GM19463 (cell line): ENCODE results near the gene C3AR1.
A peak's percentile ranks its signal among the peaks of the same experiment; 100 is the strongest.

Experiments
- ATAC-seq: cut with Tn5 transposase; IDR thresholded peaks from one replicate; pipeline ENCODE4 v1.9.1; 2021; ENCODE audit warnings: mild to moderate bottlenecking, moderate library complexity; ENCODE audit not compliant: unreplicated experiment

Gene C3AR1

DNA sequence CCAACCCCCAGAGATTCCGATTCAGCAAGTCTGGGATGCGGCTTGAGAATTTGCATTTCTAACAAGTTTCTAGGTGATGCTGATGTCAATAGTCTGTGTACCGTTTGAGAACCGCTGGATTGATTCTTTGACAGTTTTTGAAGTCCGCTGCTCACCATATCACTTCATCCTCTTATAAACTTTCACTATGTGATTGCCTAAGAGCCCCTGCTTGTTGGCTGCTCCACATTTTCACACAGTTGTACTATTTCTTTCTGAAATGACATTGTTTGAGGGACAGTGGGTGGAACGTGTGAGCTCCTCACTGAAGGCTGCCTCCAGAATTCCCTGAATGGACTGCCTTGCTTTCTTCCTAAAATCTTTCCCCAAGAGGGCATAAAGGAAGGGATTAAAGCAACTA, 7.7 kb downstream of the C3AR1 start:
- ATAC-seq = no peak

DNA sequence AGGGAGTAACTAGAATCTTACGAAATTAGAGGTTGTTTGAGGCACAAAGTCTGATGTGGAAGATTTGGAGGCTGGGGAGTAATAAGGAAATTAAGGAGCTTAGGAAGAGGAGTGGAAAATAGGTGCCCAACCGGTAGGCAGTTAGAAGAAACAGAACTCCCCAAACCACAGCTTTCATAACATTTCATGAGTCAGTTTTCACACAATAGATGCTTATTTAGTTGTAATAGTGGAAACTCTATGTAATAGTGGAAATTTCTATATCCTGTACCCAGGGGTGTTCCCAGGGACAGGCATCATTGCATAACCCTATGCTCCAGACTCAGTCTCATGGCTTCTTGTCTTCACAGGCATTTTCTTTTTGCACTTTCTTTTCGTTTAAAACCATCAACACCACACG, 8.3 kb downstream of the C3AR1 start:
- ATAC-seq = no peak

DNA sequence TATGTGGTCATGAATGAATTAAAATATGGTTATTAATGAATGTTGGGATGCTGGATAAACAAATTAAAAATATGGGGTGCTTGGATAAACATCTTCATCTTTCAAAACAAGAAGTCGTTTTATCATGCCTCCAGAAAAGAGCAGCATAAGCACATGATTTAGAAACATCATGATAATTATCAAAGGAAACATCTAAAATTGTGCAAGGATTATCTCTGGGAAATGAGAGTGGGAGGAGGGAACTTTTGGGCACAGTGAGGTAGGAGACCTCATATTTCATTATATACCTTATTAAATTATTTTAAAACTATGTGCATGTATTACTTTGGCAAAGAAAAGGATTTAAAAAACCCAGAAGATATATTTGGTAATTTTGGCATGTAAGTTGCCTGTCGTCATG, 8.9 kb downstream of the C3AR1 start:
- ATAC-seq = no peak

DNA sequence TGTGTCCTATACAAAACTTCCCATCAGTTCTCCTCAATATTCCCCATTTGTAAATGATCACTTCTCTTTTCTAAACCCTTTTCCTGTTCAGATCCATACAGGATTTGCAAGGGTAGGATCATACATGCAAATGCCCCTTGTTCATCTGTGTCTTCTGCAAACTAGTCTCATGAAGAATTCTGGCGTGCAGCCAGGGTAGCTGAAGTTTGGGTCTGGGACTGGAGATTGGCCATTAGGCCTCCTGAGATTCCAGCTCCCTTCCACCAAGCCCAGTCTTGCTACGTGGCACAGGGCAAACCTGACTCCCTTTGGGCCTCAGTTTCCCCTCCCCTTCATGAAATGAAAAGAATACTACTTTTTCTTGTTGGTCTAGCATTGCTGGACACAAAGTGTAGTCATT, 11.3 kb downstream of the C3AR1 start:
- ATAC-seq = no peak

DNA sequence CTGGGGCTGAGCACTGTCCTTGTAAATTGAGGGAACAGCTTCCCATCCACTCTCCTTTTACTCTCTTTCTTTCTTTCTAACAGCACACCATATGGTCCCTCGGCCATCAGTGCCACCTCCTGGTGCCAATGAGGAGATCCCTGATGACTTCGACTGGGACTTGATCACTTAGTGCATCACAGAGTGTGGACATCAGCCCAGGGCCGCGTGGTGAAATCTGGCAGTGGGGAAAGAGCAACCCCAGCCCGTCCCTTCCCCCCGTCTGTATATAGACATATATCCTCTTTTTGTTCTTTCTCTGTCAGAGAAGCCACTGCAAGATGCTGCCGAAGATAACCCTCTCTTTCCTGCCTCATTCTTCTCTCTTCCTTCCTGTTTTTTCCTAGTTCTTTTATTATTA, 13.5 kb downstream of the C3AR1 start:
- no peak for ATAC-seq

DNA sequence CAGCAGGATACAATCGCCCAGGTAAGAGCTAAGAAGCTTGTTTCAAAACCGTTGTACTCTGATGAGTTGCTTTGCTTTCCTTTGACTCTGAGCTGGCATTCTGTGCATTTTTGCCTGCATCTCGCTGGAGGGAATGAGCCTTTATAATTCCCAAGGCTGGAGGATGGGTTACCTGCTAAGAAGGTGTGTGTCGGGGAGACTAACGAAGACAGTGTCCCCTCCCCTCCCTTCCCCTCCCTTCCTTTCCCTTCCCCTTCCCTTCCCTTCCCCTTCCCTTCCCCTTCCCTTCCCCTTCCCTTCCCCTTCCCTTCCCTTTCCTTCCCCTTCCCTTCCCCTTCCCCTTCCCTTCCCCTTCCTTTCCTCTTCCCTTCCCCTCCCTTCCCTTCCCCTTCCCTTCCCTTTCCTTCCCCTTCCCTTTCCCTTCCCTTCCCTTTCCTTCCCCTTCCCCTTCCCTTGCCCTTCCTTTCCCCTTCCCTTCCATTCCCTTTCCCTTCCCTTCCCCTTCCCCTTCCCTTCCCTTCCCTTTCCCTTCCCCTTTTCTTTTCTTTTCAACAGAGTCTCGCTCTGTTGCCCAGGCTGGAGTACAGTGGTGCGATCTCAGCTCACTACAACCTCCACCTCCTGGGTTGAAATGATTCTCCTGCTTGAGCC, 15.4 kb downstream of the C3AR1 start:
- no peak for ATAC-seq

DNA sequence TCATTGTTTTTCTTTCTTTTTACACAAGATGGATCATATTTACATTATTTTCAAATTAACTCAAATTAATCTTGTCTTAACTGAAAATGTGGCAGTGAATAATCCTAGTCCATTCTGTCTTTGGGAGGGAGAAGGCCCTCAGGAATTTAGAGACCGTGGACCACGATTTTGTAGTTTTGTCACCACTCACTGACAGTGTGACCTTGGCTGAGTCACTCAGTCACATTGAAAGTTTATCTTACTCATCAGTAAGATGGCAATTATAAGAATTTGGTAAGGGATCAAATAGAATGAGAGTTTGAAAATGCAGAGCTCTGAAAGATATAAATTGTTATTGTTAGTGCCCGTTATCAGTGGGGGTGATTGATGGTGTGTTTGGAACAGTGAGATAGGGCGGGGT, 17.3 kb downstream of the C3AR1 start:
- no peak for ATAC-seq

DNA sequence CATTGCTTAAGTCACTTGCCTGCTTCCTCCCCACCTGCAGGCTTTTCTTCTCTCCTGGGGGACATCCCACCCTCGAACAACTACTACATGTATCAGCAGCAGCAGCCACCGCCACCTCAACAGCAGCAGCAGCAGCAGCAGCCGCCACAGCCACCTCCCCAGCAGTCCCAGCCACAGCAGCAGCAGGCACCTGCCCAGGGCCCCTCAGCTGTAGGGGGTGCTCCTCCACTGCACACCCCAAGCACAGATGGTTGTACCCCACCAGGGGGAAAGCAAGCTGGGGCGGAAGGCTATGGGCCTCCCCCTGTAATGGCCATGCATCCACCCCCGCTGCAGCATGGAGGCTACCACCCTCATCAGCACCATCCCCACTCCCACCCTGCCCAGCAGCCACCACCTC, 18.3 kb downstream of the C3AR1 start:
- no peak for ATAC-seq

DNA sequence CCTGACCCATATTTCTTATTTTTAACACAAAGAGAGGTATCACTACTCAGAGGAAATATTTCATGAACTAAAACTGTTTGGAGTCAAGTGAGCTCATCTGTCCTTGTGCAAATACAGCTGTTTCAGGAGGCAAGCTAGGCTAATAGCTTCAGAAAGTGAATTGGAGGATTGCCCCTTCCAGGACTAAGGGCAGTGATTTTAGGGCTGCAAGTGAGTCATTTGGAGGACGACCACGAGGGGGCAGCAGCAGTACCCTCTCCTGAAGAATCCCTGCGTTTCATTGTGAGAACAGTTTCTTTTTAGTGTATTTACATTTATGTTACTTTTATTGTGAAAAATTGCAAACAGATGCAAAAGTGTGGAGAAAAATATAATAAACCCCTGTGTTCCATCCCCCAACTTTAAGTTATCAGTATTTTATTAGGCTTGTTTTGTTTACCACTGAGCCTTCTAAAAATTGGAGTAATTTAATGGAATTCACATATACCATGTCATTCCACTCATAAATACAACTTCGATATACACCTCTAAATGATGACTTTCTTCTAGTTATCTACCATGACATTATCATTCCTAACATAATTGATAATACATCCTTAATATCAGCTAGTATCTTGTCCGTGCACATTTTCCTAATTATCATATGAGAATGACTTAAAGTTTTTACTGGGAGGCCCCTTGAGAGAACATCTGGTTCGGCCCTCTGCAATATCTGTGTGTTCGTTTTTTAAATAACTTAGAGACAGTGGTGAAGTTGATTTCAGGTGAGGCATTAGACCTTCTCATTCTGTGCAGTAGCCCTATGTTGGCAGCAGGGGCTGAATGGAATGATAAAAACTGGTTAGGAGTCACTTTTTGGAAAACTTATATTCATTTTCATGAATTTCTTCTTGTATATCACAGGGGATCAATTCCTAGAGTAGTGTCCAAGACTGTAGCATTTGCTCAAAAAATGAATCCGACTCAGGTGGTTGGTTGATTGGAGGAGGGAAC, 19.9 kb downstream of the C3AR1 start:
- ATAC-seq = no peak

DNA sequence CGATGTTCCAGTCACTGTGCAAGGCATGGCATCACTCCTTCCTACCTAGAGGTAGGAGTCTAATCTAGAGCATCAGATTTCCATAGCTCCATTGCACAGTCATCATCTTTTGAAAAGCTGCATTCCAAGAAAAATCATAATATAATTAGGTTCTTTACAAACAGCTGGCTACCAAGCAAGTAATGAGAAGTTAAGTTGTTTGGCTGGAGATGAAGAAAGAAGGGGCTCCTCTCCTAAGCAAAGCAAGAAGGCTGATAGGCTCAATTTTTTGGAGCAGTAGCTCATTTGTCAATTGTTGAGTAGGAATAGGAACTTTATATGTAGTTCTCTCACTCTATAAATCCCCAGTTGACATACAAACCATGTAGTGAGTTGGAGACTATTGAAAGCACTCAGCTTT, 25.4 kb downstream of the C3AR1 start:
- ATAC-seq = no peak

DNA sequence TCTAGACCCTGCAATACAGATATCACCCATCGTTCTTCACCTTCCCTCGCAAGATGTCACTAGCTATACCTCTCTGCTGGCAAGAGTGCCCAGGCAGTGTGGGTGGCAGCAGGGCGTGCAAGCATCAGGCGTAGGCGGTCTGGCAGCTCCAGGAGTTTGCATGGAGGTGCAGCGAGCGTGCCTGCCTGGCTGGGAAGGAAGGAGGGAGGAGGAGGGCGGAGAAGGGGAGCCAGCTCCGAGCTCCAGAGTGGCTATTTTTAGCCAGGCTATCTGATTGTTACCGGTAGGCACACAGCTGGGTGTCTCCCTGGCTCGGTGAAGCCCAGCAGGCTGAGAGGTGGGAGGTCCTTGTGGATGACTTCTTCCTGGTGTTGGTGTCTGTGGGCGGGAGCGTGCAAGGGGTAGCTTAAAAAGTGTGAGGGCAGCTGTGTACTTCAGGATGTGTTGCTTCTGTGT, 27.5 kb downstream of the C3AR1 start:
- ATAC-seq = no peak

DNA sequence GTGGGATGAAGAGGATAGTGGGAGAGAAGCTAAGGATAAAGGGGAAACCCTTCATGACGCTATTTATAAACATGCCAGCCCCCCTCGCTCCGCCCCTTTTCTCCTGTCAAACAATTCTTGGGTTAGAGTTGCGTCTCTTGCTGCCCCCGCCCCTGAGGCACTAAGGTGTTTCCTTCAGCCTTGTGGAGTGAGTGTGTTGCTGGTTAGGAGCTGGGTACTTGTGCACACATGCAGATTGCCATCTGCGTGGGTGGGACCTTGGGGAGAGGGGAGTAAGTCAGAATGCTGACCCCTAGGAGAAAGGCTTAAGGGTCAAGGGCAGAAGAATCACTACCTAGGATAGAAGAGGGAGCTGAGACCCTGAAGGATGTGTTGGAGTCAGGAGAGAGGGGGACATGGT, 28.2 kb downstream of the C3AR1 start:
- no peak for ATAC-seq

DNA sequence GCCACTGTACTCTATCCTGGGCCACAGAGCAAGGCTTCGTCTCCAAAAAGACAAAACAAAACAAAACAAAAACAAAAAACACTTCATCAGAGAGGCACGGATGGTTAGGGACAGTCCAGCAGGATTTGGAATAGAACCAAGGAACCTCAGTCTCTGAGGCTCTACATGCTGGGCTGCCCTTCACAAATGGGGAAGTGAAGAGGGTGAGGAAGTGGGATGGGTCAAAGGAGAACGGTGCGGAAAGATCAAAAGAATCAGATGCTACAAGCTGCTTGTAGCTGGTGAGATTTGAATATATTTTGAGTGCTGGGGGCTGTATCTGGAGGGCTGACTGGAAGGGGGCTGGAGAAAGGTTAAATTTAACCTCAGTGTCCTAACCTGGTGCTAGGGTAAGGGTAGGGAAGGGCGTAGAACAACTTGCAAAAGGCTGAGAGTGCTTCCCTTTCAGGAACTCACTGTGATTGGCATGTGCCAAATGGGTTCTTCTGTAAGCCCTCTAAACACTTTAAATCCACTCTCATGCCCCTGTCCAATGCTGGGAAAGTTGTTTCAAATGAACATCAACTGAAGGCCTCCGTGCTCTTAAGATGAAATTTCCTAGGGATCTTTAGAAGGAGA, 29.0 kb downstream of the C3AR1 start:
- ATAC-seq = no peak

DNA sequence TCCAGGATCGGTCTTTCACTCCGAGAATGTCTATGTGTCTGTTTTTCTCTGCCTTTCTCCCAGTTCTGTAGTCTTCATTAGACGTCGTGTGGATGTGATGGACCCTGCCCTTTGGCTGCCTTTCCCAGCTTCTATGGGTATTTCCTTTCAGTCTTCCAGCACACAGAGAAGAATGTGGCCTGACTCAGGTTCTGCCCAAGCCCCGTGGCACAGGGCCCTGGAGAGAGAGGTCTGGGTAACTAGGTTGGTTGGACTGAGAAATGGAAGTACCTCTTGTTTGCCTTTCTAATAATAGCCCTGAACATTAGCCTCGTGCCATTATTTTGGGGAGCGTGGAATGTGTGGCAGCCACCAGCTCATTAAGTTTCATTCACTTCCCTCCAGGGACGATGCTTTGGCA, 29.8 kb downstream of the C3AR1 start:
- no peak for ATAC-seq

DNA sequence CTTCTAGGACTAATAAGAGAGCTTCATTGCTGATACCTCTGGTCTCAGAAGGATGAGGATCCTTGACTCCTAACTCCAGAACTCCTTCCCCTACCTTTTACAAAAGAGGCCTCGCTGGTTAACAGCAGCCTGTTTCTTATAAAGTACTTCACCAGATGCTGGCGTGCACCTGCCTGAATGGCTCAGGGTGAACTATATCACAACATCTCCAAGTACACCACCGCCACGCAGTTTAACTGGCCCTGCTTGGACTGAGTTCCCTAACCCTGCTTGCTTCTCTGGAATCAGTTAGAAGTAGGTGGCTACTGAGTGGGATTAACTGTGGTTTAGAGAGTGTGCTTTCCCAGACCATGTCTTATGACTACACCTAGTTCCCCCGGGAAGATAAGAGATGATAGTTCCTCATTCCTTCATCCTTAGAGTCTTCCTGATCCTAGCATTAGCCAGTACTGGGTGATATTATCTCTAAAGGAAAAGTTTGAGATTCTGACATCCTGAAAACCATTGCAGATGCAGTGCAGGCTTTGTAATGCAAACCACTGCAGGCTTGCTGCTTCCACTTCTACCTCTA, 30.6 kb downstream of the C3AR1 start:
- ATAC-seq = no peak

DNA sequence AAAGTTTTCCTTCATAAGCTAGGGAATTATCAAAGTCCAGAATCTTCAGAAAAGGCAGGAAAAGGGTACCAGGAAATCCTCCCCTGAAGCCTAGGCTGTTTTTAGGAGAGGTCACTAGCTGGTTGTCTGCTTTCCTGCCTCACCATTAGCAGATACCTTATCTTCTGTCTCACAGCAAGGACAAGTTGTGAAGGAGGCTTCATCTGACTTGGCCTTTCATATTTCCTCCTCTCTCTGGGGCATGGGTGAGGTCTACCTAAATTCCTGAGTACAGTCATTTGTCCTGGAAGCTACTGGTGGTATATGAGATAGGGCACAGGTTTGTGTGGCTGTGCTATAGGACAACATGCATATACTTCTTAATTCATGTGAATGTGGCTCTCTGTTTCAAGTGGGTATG, 31.4 kb downstream of the C3AR1 start:
- ATAC-seq = no peak

DNA sequence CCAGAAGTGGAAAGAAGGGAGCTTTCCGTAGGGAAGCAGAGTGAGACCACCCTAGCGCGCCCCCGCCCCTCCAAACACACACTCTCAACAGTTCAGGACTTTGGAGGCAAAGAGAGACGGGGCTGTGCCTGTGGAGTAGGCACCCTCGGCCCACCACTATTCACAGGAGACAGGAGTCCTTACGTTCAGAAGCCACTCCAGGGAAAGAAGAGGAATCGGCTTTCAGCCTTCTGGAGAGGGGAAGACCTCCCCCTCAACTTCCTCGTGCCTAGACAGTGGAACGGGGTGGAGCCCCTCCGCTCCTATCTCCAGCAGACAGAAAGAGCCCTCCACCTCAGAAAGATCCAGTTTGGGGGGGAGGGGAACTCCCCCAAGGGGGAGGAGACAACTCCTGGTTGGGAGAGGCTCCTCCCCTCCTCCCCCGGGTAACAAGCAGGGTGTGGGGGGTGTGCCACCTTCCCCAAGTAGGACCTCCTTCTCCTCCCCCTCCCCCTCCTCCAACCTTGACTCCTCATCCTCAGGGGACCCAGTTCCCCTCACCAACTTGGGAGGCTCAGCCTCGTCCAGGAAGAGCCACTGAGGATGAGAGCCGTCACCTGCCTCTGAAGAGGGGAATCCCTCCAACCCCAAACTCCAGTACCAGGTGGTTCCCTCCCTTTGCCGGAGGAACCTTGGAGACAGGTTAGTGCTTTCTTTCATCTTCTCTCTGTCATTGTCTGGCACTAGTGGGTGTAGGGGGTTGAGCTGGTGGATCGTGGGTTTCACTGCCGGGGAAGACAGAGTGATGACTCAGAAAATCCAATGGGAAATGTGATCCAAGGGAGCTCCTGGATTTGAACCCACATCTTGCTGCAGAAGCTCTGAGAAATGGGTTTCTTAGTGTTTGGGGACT, 32.8 kb downstream of the C3AR1 start:
- peak; percentile 2 for ATAC-seq

DNA sequence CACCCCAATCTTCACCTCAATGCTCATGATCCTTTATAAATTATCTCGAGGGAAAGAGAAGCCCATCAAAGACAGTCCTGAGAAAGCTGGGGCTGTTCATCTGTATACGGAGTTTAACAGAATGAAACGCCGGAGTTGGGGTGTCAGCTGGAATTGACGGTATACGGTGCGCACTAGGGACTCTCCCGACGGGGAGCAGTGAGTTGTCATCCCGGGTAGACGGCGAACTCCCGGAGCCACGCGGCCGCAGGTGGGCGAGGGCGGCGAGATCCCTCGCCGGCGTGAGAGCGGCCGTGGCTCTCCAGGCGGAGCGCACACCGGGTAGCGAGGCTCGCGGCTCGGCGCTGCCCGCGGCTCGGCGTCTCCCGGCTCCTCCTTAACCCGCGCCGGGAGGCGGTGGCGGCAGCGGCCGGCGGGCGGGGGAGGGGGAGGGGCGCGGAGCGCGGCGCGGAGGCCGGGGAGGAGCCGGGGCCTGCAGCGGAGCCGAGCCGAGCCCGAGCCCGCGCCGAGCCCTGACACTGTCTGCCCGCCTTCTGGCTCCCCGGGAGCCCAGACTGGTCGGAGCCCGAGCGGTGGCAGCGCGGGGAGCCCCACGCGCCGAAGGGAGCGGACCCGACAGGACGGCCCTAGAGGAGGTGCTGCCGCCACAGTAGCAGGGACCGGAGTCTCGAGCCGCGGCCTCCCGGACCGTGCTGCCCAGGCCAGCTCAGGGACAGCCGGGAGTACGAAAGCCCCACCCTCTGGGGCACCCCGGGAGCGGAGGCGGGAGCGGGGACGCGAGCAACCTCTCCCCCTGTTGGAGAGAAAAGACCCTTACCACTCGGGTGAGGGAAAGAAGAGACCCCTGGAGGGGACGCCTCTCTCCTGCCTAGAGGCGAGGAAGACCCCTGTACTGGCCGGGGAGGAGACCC, 33.7 kb downstream of the C3AR1 start, which contains the start of gene FOXJ2:
Gene FOXJ2, plus strand, starts transcription at position 475 of the 911 bp plus-strand sequence. CDS start 7,117 bp downstream, outside the sequence.
- ATAC-seq = peak; percentile 82

DNA sequence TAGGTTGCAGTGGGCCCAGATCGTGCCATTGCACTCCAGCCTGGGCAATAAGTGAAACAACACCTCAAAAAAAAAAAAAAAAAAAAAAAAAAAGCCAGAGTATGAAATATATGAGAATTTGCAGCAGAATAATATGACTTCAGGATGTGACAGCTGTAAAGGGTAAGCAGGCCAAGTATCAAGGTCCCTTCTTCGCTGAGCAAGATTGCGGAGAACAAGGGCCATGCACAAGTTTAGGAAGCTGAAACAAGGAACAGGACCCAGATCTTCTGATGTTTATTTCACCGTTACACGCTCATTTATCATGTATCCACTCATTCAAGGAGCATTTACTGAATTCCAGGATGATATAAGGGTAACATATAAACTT, 34.3 kb downstream of the C3AR1 start:
- no peak for ATAC-seq
